Osteoblast (primary cell): ENCODE measurements around the gene KAT7. TPM values are rescaled to one million over a fixed set of nuclear protein-coding genes. Genes with fewer than 3 reads are reported as not detected.

ENCODE experiments used
- DNase-seq: peaks from one replicate; pipeline ENCODE4 v3.0.0; 2011; ENCODE audit warnings: low spot score, mixed read lengths; ENCODE audit not compliant: insufficient read length; ENCODE audit errors: missing footprints
- H2AFZ ChIP-seq: 2 replicates; pipeline ENCODE4 v1.6.0; 2011; ENCODE audit warnings: mild to moderate bottlenecking, low read length
- H3K27ac ChIP-seq: 2 replicates; pipeline ENCODE4 v1.5.1; 2011; ENCODE audit warnings: mild to moderate bottlenecking, low read depth, low read length, moderate library complexity
- H3K27me3 ChIP-seq: 2 replicates; pipeline ENCODE4 v1.6.0; 2012; ENCODE audit warnings: mild to moderate bottlenecking, control low read depth, inconsistent platforms, low read length, moderate library complexity; ENCODE audit not compliant: insufficient read depth
- H3K36me3 ChIP-seq: 2 replicates; pipeline ENCODE4 v1.5.1; 2011; ENCODE audit warnings: mild to moderate bottlenecking, low read length, control low read depth, moderate library complexity; ENCODE audit not compliant: insufficient read depth
- H3K4me1 ChIP-seq: 2 replicates; pipeline ENCODE4 v1.5.1; 2011; ENCODE audit warnings: mild to moderate bottlenecking, low read length, control low read depth, moderate library complexity; ENCODE audit not compliant: insufficient read depth
- H3K4me2 ChIP-seq: 2 replicates; pipeline ENCODE4 v1.6.0; 2011; ENCODE audit warnings: mild to moderate bottlenecking, low read length; ENCODE audit not compliant: insufficient read depth
- H3K4me3 ChIP-seq: fragments of 200-600 bp; sonication (generic); 3 replicates; pipeline ENCODE4 v1.5.1; 2012; ENCODE audit warnings: mild to moderate bottlenecking, low read length, inconsistent platforms; ENCODE audit not compliant: insufficient read depth
- H3K79me2 ChIP-seq: 2 replicates; pipeline ENCODE4 v1.6.0; 2012; ENCODE audit warnings: mild to moderate bottlenecking, low read length, control low read depth, inconsistent platforms; ENCODE audit not compliant: insufficient read depth
- H3K9me3 ChIP-seq: 2 replicates; pipeline ENCODE4 v1.5.1; 2011; ENCODE audit warnings: low read depth, low read length, control low read depth
- H4K20me1 ChIP-seq: 2 replicates; pipeline ENCODE4 v1.6.0; 2012; ENCODE audit warnings: mild to moderate bottlenecking, low read length, control low read depth; ENCODE audit not compliant: insufficient read depth
- total RNA-seq: library from RNA; depleted of rRNA; stranded (reverse); fragments of >200 nt; gene quantifications from 2 replicates; pipeline ENCODE4 v1.2.3, GENCODE V29; 2012
- TF ChIP-seq, protein P1 (sequence below): IDR thresholded peaks from 2 replicates; pipeline ENCODE4 v1.5.1; 2011; ENCODE audit warnings: mild to moderate bottlenecking, low read depth, low read length, moderate library complexity; ENCODE audit errors: extremely low read depth

KAT7 gene
- total RNA-seq, 1 donor, result 51.4 TPM

DNA sequence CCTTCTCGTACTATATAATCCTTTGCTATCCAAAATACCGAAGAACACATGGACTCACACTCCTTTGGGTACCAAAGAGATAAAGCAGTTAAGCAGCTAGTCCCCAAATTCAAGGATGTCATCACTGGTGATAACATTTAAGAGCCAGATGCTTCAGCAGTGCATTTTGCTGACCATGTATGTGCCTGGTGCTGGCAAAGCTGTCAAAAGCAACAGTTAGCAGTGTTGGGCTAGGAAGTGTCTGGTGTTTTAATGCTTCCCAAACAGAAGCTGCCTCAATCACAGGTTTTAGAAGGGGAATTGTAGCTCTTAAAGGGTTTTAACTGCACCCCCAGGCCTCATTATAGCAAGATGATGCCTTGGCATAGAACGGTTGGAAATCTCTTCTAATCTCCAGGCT, 29.3 kb upstream of the KAT7 start:
- no peak overlapping the region for H3K4me3 ChIP-seq
- DNase-seq, result no peak
- H4K20me1 ChIP-seq, result peaks cover 8% of the 10 kb centered on the region
- H3K27ac ChIP-seq, result no peak overlapping the region
- H3K27me3 ChIP-seq, result peaks cover 13% of the 10 kb centered on the region
- H3K36me3 ChIP-seq, result no peaks in the 10 kb centered on the region
- H3K9me3 ChIP-seq, result no peaks in the 10 kb centered on the region
- no peak overlapping the region for H3K4me2 ChIP-seq
- H3K4me1 ChIP-seq, result peaks cover 12% of the 10 kb centered on the region
- H2AFZ ChIP-seq, result no peak overlapping the region
- peaks cover 9% of the 10 kb centered on the region for H3K79me2 ChIP-seq
- TF ChIP-seq, protein P1, sequence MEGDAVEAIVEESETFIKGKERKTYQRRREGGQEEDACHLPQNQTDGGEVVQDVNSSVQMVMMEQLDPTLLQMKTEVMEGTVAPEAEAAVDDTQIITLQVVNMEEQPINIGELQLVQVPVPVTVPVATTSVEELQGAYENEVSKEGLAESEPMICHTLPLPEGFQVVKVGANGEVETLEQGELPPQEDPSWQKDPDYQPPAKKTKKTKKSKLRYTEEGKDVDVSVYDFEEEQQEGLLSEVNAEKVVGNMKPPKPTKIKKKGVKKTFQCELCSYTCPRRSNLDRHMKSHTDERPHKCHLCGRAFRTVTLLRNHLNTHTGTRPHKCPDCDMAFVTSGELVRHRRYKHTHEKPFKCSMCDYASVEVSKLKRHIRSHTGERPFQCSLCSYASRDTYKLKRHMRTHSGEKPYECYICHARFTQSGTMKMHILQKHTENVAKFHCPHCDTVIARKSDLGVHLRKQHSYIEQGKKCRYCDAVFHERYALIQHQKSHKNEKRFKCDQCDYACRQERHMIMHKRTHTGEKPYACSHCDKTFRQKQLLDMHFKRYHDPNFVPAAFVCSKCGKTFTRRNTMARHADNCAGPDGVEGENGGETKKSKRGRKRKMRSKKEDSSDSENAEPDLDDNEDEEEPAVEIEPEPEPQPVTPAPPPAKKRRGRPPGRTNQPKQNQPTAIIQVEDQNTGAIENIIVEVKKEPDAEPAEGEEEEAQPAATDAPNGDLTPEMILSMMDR, result no peak

DNA sequence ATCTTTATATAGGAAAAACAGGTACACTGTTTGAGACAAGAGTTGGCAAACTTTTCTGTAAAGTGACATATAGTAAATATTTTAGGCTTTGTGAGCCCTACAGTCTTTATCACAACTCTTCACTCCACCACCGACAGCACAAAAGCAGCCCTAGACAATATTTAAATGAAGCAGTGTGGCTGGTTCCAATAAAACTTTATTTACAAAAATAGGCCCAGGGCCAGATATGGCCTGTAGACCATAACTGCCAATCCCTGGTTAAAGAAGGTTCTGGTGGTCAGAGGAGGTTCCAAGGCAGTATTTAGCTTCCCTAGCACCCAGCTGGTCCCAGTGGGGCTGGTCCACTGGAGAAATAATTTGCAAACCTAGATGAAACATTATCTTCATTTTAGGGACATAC, 28.2 kb upstream of the KAT7 start:
- DNase-seq, result no peak
- Histone ChIP-seq H4K20me1 (peaks cover 8% of the 10 kb centered on the region), H3K27me3 (peaks cover 22% of the 10 kb centered on the region), H3K79me2 (peaks cover 9% of the 10 kb centered on the region), H3K36me3 (no peaks in the 10 kb centered on the region), H3K4me3 (no peak overlapping the region), H3K4me1 (peaks cover 17% of the 10 kb centered on the region), H3K9me3 (no peaks in the 10 kb centered on the region), H3K4me2 (no peak overlapping the region), H3K27ac (no peak overlapping the region), H2AFZ (no peak overlapping the region)
- TF ChIP-seq, protein P1, result no peak

DNA sequence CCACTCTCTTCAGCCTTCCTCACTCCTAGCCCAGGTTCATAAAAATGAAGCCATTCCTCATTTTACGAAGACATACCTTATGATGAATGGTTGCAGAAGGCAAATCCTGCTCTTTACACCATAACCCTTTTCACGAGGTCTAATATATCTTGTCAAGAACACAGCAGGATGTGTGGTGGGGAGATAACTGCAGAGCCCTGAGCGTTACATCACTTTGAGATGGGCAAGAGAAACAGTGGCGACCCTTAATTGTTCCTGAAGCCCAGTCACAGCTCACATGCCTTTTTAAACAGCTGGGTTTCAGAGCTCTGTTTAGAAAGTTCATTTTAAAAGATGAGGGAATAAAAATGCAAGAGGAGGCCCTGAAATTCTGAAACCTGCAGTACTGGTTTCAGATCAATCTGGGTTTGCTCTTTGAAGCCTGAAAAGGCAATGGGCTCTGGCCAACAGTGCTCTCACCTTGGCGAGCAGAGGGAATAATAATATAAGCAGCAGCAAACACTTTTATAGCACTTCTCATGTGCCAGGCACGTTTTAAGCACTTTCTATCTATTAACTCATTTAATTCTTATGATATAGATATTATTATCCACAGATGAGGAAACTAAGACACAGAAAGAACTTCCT, 27.4 kb upstream of the KAT7 start:
- Histone ChIP-seq H3K4me3 (no peak overlapping the region), H4K20me1 (peaks cover 8% of the 10 kb centered on the region), H3K27ac (no peak overlapping the region), H3K4me2 (no peak overlapping the region), H3K27me3 (peaks cover 25% of the 10 kb centered on the region), H3K79me2 (peaks cover 9% of the 10 kb centered on the region), H3K9me3 (no peaks in the 10 kb centered on the region), H2AFZ (no peak overlapping the region), H3K4me1 (peaks cover 17% of the 10 kb centered on the region), H3K36me3 (no peaks in the 10 kb centered on the region)
- TF ChIP-seq, protein P1, result no peak
- DNase-seq, result peak; percentile 53

DNA sequence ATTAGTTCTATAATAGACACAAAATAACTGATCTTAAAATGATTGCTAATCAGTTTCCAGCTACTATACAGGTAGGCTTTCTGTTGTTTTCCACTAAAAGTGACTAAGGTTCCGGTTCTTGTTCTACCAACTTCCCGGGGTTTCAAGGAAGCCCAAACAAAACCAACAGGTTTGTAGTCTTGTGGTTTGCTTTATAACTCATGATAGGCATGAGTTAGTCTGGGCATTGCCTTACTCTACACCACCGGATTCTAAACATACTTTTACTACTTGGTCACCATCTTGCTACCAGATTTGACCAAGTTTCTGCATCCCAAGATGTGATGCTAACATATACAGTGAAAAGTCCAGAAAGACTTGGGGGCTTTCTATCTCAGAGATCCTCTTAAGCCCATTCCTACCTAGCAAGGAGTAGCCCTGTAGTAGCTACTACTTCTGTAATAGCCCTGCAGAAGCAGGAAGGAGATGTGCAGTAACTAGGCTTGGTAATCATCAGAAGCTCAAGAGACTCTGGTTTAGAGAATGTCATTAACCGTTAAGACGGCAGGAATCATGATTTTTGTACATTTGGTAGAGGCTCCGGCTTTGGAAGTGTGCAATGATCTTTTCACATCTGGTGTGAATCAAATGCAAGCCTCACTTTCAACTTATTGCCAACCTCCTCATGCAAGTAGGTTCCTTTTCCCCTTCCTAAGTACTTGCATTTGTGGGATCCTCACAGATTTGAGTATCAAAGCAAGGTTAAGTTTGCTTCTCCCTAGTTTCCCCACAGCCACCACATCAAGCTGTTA, 26.1 kb upstream of the KAT7 start:
- Histone ChIP-seq H3K9me3 (no peaks in the 10 kb centered on the region), H3K36me3 (no peaks in the 10 kb centered on the region), H4K20me1 (peaks cover 8% of the 10 kb centered on the region), H2AFZ (no peak overlapping the region), H3K79me2 (peaks cover 9% of the 10 kb centered on the region), H3K27me3 (peaks cover 38% of the 10 kb centered on the region), H3K4me2 (peak overlapping the region; percentile 91), H3K4me1 (peaks cover 17% of the 10 kb centered on the region), H3K4me3 (peak overlapping the region; percentile 78), H3K27ac (no peak overlapping the region)
- DNase-seq, result peak; percentile 51
- TF ChIP-seq, protein P1, result no peak
